ENCODE results near the gene MYCL.
"Not testable (repeated sequence)": the region's sequence is repeated elsewhere in the genome, so short reads cannot be mapped to it uniquely, and the experiment has no call there.

The MYCL gene

GRCh38 chr1:39890273-39890672, 11.4 kb downstream of the MYCL start:
- no peak for DNase-seq (ENCODE audit: low spot score)

GRCh38 chr1:39886757-39887231, 14.9 kb downstream of the MYCL start:
- DNase-seq (ENCODE audit: low spot score): peak; percentile 20

GRCh38 chr1:39885516-39885915, 16.2 kb downstream of the MYCL start:
- no peak for DNase-seq (ENCODE audit: low spot score)

- DNase-seq (ENCODE audit: low spot score): no peak
Measured at GRCh38 chr1:39882152-39882551, 19.6 kb downstream of the MYCL start.

GRCh38 chr1:39877980-39878956, 23.4 kb downstream of the MYCL start:
- DNase-seq (ENCODE audit: low spot score): no peak

DNA sequence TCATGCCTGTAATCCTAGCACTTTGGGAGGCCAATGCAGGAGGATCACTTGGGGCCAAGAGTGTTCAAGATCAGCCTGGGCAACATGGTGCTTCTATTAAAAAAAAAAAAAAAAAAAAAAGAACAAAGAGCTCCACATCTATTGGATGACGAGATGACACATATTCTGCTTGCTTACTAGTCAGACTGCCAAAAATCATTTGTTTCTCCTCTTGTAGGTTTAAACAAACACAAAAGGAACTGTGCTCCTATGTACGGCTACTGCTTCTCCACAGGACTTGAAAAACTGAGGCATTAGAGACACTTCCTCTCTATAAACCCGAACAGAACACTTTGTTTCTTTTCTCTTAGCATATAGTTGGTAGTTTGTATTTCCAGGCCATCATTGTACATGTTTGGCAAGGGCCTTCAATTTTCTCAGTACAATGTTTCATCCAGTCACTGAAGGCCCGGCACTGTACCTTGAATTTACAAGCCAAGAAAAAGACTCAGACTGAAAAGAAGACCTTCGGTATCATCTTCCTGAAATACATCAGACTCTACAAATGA, 24.4 kb downstream of the MYCL start:
- DNase-seq (ENCODE audit: low spot score): no peak

GRCh38 chr1:39876144-39876543, 25.6 kb downstream of the MYCL start:
- no peak for DNase-seq (ENCODE audit: low spot score)

- DNase-seq (ENCODE audit: low spot score): no peak
Measured at GRCh38 chr1:39872698-39873097, 29.0 kb downstream of the MYCL start.

DNA sequence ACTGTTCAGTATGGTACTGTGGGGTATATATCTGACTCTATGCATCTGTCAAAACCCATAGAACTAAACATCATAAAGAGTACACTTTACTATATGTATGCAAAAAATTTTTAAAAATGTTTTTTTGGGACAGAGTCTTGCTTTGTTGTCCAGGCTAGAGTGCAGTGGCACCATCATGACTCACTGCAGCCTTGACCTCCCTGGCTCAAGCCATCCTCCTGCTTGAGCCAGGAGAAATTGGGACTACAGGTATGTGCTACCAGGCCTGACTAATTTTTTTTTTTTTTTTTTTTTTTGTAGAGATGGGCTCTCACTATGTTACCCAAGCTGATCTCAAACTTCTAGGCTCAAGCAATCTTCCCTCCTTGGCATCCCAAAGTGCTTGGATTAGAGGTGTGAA, 29.9 kb downstream of the MYCL start:
- no peak for DNase-seq (ENCODE audit: low spot score)

- not testable (repeated sequence) for DNase-seq (ENCODE audit: low spot score)
Measured at GRCh38 chr1:39871043-39871442, 30.7 kb downstream of the MYCL start.

- not testable (repeated sequence) for DNase-seq (ENCODE audit: low spot score)
Measured at GRCh38 chr1:39869538-39870112, 32.1 kb downstream of the MYCL start.

- no peak for DNase-seq (ENCODE audit: low spot score)
Measured at GRCh38 chr1:39866767-39867166, 35.0 kb downstream of the MYCL start.

- DNase-seq (ENCODE audit: low spot score): no peak
Measured at GRCh38 chr1:39865762-39866161, 36.0 kb downstream of the MYCL start.

GRCh38 chr1:39863177-39863576, 38.5 kb downstream of the MYCL start:
- no peak for DNase-seq (ENCODE audit: low spot score)

DNA sequence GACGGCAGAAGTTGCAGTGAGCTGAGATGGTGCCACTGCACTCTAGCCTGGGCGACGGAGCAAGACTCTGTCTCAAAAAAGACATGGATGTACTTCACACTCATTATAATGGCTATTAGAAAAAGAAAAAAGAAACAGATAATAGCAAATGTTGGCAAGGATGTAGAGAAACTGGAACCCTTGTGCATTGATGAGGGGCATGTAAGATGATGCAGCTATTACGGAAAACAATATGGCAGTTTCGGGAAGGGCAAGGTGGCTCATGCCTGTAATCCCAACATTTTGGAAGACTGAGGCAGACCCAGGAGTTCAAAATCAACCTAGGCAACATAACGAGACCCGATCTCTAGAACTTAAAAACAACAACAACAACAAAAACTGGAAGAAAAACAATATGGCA, 40.7 kb downstream of the MYCL start:
- DNase-seq (ENCODE audit: low spot score): no peak

- no peak for DNase-seq (ENCODE audit: low spot score)
Measured at GRCh38 chr1:39859859-39860812, 41.6 kb downstream of the MYCL start.

- DNase-seq (ENCODE audit: low spot score): no peak
Measured at GRCh38 chr1:39858315-39858714, 43.4 kb downstream of the MYCL start.

- DNase-seq (ENCODE audit: low spot score): no peak
Measured at GRCh38 chr1:39857126-39857878, 44.4 kb downstream of the MYCL start.

- no peak for DNase-seq (ENCODE audit: low spot score)
Measured at GRCh38 chr1:39854738-39855137, 47.0 kb downstream of the MYCL start.

DNA sequence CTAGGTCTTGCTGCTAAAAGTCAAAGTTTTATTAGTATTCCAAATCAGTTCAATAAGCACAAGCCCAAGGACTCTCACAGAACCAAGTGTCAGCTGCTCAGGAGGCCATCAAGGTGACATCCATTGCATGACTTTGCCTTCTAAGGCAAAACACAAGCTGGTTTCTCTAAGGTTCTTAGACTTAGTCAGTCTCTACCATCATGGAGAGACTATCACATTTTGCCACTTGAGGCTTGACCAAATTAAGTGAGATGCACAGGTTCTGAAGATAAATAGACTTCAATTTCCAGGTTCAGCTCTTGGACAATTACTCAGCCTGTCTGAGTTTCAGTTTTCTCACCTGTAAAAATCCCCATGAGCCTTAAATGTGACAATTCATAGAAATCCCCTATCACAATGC, 47.4 kb downstream of the MYCL start:
- no peak for DNase-seq (ENCODE audit: low spot score)

GRCh38 chr1:39852876-39853275, 48.8 kb downstream of the MYCL start:
- no peak for DNase-seq (ENCODE audit: low spot score)

Measured in SW480 (cell line).